Thyroid gland (tissue), 4 donors: Measurements from ENCODE around the gene CHCHD6.

Experiments
- POLR2A ChIP-seq, 2 donors: fragments of 450-650 bp; IDR thresholded peaks; one replicate each; pipeline ENCODE4 v1.6.1; 2017; ENCODE audit warnings: antibody characterized with exemption in 2 of 2, mild to moderate bottlenecking in 2 of 2, moderate library complexity in 1 of 2
- TF ChIP-seq, protein P1 (sequence below), 6 experiments: fragments of 200-600 bp in 3 of 6; fragments of 450-650 bp in 3 of 6; sonication (generic) in 3 of 6; IDR thresholded peaks; one replicate each; pipeline ENCODE4 v1.5.1; 2016 to 2019; ENCODE audit warnings: antibody characterized with exemption in 6 of 6, mild to moderate bottlenecking in 2 of 6, inconsistent platforms in 1 of 6, moderate library complexity in 1 of 6

DNA sequence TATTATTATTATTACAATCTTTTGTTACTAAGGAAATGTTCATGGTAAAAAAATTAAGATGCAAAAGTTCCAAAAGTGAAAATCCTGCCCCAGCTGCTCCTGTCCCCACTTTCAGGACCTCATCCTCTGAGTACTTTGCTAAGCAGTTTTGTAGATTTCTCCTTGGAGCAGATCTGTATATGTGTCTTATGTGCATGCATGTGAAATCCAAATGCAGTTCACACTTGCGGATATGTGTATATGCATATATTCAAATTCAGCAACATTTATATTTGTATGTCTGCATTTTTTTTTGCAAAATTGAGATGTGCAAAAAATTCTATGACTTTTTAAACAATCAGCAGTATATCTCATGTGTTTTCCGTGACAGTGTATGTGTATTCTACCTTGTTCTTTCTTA is 19.2 kb downstream of the CHCHD6 start:
- no peak for TF ChIP-seq POLR2A (IDR thresholded peaks at IDR 0.05)
- TF ChIP-seq, protein P1, sequence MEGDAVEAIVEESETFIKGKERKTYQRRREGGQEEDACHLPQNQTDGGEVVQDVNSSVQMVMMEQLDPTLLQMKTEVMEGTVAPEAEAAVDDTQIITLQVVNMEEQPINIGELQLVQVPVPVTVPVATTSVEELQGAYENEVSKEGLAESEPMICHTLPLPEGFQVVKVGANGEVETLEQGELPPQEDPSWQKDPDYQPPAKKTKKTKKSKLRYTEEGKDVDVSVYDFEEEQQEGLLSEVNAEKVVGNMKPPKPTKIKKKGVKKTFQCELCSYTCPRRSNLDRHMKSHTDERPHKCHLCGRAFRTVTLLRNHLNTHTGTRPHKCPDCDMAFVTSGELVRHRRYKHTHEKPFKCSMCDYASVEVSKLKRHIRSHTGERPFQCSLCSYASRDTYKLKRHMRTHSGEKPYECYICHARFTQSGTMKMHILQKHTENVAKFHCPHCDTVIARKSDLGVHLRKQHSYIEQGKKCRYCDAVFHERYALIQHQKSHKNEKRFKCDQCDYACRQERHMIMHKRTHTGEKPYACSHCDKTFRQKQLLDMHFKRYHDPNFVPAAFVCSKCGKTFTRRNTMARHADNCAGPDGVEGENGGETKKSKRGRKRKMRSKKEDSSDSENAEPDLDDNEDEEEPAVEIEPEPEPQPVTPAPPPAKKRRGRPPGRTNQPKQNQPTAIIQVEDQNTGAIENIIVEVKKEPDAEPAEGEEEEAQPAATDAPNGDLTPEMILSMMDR (IDR thresholded peaks at IDR 0.05) = no peak
